GM23338 (cell line): Measurements from ENCODE around the gene DAPK1. TPM values are rescaled to one million over a fixed set of nuclear protein-coding genes. Genes with fewer than 3 reads are reported as not detected.

Experiments
- ATAC-seq: fragments of 200-7000 bp; cut with Tn5 transposase; 3 replicates; pipeline ENCODE4 v1.9.1; 2020
- DNase-seq: peaks from one replicate; pipeline ENCODE4 v3.0.0-alpha.2; 2015; ENCODE audit warnings: low spot score
- H2AFZ ChIP-seq: fragments of 200-600 bp; sonication (generic); 2 replicates; pipeline ENCODE4 v1.8.0; 2016; ENCODE audit warnings: antibody characterized with exemption, mild to moderate bottlenecking, moderate library complexity
- H3F3A ChIP-seq: fragments of 200-600 bp; sonication (generic); replicated peaks from 2 replicates; pipeline ENCODE4 v1.8.0; 2017; ENCODE audit warnings: antibody characterized with exemption, mixed run types, low read depth
- H3K27ac ChIP-seq: fragments of 200-600 bp; sonication (generic); 2 replicates; pipeline ENCODE4 v1.6.1; 2016; ENCODE audit warnings: low read depth
- H3K27me3 ChIP-seq: fragments of 200-600 bp; sonication (generic); 2 replicates; pipeline ENCODE4 v1.8.0; 2016; ENCODE audit warnings: mild to moderate bottlenecking, mixed run types, moderate library complexity; ENCODE audit not compliant: insufficient read depth
- H3K36me3 ChIP-seq: fragments of 200-600 bp; sonication (generic); 2 replicates; pipeline ENCODE4 v1.8.0; 2016; ENCODE audit warnings: mild to moderate bottlenecking; ENCODE audit not compliant: insufficient read depth
- H3K4me1 ChIP-seq: fragments of 200-600 bp; sonication (generic); 2 replicates; pipeline ENCODE4 v1.8.0; 2016; ENCODE audit warnings: mild to moderate bottlenecking, moderate library complexity; ENCODE audit not compliant: insufficient read depth
- H3K4me2 ChIP-seq: fragments of 200-600 bp; sonication (generic); 2 replicates; pipeline ENCODE4 v1.7.1; 2017; ENCODE audit warnings: mixed run types
- H3K4me3 ChIP-seq: fragments of 200-600 bp; sonication (generic); 2 replicates; pipeline ENCODE4 v1.6.1; 2016; ENCODE audit warnings: mixed run types
- H3K79me2 ChIP-seq: fragments of 200-600 bp; sonication (generic); replicated peaks from 2 replicates; pipeline ENCODE4 v1.8.0; 2017; ENCODE audit warnings: mild to moderate bottlenecking; ENCODE audit not compliant: insufficient read depth
- H3K9me2 ChIP-seq: fragments of 200-600 bp; sonication (generic); 2 replicates; pipeline ENCODE4 v1.8.0; 2017; ENCODE audit not compliant: insufficient read depth
- H4K20me1 ChIP-seq: fragments of 200-600 bp; sonication (generic); replicated peaks from 2 replicates; pipeline ENCODE4 v1.8.0; 2017; ENCODE audit warnings: mild to moderate bottlenecking; ENCODE audit not compliant: insufficient read depth
- H3K27ac Mint-ChIP-seq: 2 replicates; pipeline ENCODE4 v1.8.0; 2020; ENCODE audit warnings: inconsistent platforms, mild to moderate bottlenecking, moderate library complexity, mixed read lengths
- H3K27me3 Mint-ChIP-seq: 3 replicates; pipeline ENCODE4 v1.8.0; 2022; ENCODE audit warnings: low read depth, mild to moderate bottlenecking, moderate library complexity, mixed read lengths, inconsistent platforms; ENCODE audit not compliant: insufficient read depth, poor library complexity
- H3K36me3 Mint-ChIP-seq: 3 replicates; pipeline ENCODE4 v1.8.0; 2021; ENCODE audit warnings: low read depth, mild to moderate bottlenecking, inconsistent platforms, moderate library complexity, mixed read lengths
- H3K4me1 Mint-ChIP-seq: 3 replicates; pipeline ENCODE4 v1.8.0; 2020; ENCODE audit warnings: mild to moderate bottlenecking, inconsistent platforms, mixed read lengths
- H3K4me3 Mint-ChIP-seq: 3 replicates; pipeline ENCODE4 v1.8.0; 2021; ENCODE audit warnings: moderate library complexity, mild to moderate bottlenecking, inconsistent platforms, mixed read lengths
- H3K9me3 Mint-ChIP-seq: 3 replicates; pipeline ENCODE4 v1.8.0; 2020; ENCODE audit warnings: moderate library complexity, mild to moderate bottlenecking, inconsistent platforms, mixed read lengths
- CREB1 ChIP-seq: fragments of 250-450 bp; sonication (Bioruptor Pico); IDR thresholded peaks from 2 replicates; pipeline ENCODE4 v1.5.0; 2020; ENCODE audit warnings: low read depth, mild to moderate bottlenecking, moderate library complexity
- EZH2 ChIP-seq: fragments of 200-600 bp; sonication (generic); IDR thresholded peaks from one replicate; pipeline ENCODE4 v1.8.0; 2017; ENCODE audit warnings: antibody characterized with exemption, mild to moderate bottlenecking, low read depth; ENCODE audit not compliant: unreplicated experiment
- EZH2phosphoT487 ChIP-seq: fragments of 200-600 bp; sonication (generic); IDR thresholded peaks from one replicate; pipeline ENCODE4 v1.8.1; 2018; ENCODE audit warnings: antibody characterized with exemption; ENCODE audit not compliant: unreplicated experiment
- JUNB ChIP-seq: IDR thresholded peaks from one replicate; pipeline ENCODE4 v1.6.1; 2016; ENCODE audit warnings: antibody characterized with exemption; ENCODE audit not compliant: unreplicated experiment
- NANOG ChIP-seq: IDR thresholded peaks from 2 replicates; pipeline ENCODE4 v1.6.1; 2016; ENCODE audit warnings: antibody characterized with exemption, borderline replicate concordance
- POLR2AphosphoS5 ChIP-seq: IDR thresholded peaks from 2 replicates; pipeline ENCODE4 v1.6.1; 2016; ENCODE audit warnings: antibody characterized with exemption, low read depth
- STAT1 ChIP-seq: IDR thresholded peaks from one replicate; pipeline ENCODE4 v1.6.1; 2016; ENCODE audit warnings: antibody characterized with exemption; ENCODE audit not compliant: unreplicated experiment
- ZNF114 ChIP-seq: fragments of 250-450 bp; sonication (Bioruptor Pico); IDR thresholded peaks from 2 replicates; pipeline ENCODE4 v1.5.0; 2020; ENCODE audit warnings: mild to moderate bottlenecking, moderate library complexity
- ZNF331 ChIP-seq: fragments of 250-450 bp; sonication (Bioruptor Pico); IDR thresholded peaks from 2 replicates; pipeline ENCODE4 v1.5.0; 2020; ENCODE audit warnings: low read depth, mild to moderate bottlenecking, moderate library complexity
- polyA plus RNA-seq: library from polyadenylated mRNA; unstranded; fragments of >200 nt; fragmentation: Nextera tagmentation; extraction: Ambion mirVana; gene quantifications from 2 replicates; pipeline ENCODE4 v1.2.1, GENCODE V29; 2016
- total RNA-seq: library from RNA; depleted of rRNA; stranded (reverse); fragments of >200 nt; shearing (Covaris generic); gene quantifications from 2 replicates; pipeline ENCODE4 v1.2.3, GENCODE V29; 2014
- TF ChIP-seq, protein P1 (sequence below): IDR thresholded peaks from one replicate; pipeline ENCODE4 v1.6.1; 2018; ENCODE audit warnings: antibody characterized with exemption; ENCODE audit not compliant: unreplicated experiment
- TF ChIP-seq, protein P2 (sequence below): fragments of 250-450 bp; sonication (Bioruptor Pico); IDR thresholded peaks from 2 replicates; pipeline ENCODE4 v1.5.0; 2020; ENCODE audit warnings: mild to moderate bottlenecking, moderate library complexity
- TF ChIP-seq, protein P3 (sequence below): IDR thresholded peaks from 2 replicates; pipeline ENCODE4 v1.6.1; 2016; ENCODE audit warnings: antibody characterized with exemption
- TF ChIP-seq, protein P4 (sequence below), 2 experiments: fragments of 200-600 bp in 1 of 2; sonication (generic) in 1 of 2; conservative IDR thresholded peaks; 2 replicates each; pipeline versions ENCODE4 v1.5.1 to v1.6.1; 2016 to 2017; ENCODE audit warnings: antibody characterized with exemption in 2 of 2, low read depth in 2 of 2, mild to moderate bottlenecking in 2 of 2, moderate library complexity in 1 of 2

Gene DAPK1
- total and polyA plus RNA-seq, 2 experiments from 2014 or later: 37.0 to 134 TPM

DNA sequence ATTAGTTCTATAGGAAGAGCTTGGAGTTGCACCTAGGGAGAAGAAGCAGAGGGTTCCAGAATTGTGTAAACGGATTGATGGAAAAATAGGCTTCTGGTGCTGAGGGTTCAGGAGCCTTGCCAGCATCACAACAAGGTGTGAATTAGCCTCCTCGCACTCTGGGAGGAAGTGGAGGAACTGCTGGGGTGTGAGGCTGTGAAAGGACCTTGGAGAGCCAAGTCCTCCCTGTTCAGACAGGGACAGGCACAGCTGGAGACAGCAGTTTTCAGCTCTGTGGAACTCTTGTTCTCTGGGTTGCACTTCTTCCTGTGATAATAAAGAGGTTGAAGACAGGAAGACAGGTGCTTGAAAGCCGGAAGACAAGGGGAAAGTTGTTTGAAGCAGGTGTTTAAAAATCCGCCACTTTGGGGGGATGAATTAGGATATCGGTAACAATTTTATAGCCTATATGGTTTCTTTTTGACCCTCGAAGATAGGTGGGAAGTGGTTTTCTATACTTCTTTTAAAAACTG is 22.6 kb downstream of the DAPK1 start:
- H3K4me1 ChIP-seq: peaks cover 57% of the 10 kb centered on the region
- Mint-ChIP-seq H3K9me3 (no peaks in the 10 kb centered on the region), H3K4me3 (no peak overlapping the region; the same call in 2 of the 3 replicates), H3K4me1 (peaks cover 74% of the 10 kb centered on the region), H3K36me3 (peaks cover 61% of the 10 kb centered on the region), H3K27me3 (peaks cover 16% of the 10 kb centered on the region), H3K27ac (0 out of 2 replicates have a peak overlapping the region, but pooled peaks have one; percentile 21)
- TF ChIP-seq STAT1 (no peak), ZNF114 (CRISPR knock-in tag) (no peak), EZH2 (no peak), EZH2phosphoT487 (no peak), JUNB (no peak), POLR2AphosphoS5 (no peak), NANOG (no peak), ZNF331 (CRISPR knock-in tag) (no peak), CREB1 (CRISPR knock-in tag) (no peak)
- TF ChIP-seq, protein P1, sequence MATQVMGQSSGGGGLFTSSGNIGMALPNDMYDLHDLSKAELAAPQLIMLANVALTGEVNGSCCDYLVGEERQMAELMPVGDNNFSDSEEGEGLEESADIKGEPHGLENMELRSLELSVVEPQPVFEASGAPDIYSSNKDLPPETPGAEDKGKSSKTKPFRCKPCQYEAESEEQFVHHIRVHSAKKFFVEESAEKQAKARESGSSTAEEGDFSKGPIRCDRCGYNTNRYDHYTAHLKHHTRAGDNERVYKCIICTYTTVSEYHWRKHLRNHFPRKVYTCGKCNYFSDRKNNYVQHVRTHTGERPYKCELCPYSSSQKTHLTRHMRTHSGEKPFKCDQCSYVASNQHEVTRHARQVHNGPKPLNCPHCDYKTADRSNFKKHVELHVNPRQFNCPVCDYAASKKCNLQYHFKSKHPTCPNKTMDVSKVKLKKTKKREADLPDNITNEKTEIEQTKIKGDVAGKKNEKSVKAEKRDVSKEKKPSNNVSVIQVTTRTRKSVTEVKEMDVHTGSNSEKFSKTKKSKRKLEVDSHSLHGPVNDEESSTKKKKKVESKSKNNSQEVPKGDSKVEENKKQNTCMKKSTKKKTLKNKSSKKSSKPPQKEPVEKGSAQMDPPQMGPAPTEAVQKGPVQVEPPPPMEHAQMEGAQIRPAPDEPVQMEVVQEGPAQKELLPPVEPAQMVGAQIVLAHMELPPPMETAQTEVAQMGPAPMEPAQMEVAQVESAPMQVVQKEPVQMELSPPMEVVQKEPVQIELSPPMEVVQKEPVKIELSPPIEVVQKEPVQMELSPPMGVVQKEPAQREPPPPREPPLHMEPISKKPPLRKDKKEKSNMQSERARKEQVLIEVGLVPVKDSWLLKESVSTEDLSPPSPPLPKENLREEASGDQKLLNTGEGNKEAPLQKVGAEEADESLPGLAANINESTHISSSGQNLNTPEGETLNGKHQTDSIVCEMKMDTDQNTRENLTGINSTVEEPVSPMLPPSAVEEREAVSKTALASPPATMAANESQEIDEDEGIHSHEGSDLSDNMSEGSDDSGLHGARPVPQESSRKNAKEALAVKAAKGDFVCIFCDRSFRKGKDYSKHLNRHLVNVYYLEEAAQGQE: no peak
- TF ChIP-seq, protein P2, sequence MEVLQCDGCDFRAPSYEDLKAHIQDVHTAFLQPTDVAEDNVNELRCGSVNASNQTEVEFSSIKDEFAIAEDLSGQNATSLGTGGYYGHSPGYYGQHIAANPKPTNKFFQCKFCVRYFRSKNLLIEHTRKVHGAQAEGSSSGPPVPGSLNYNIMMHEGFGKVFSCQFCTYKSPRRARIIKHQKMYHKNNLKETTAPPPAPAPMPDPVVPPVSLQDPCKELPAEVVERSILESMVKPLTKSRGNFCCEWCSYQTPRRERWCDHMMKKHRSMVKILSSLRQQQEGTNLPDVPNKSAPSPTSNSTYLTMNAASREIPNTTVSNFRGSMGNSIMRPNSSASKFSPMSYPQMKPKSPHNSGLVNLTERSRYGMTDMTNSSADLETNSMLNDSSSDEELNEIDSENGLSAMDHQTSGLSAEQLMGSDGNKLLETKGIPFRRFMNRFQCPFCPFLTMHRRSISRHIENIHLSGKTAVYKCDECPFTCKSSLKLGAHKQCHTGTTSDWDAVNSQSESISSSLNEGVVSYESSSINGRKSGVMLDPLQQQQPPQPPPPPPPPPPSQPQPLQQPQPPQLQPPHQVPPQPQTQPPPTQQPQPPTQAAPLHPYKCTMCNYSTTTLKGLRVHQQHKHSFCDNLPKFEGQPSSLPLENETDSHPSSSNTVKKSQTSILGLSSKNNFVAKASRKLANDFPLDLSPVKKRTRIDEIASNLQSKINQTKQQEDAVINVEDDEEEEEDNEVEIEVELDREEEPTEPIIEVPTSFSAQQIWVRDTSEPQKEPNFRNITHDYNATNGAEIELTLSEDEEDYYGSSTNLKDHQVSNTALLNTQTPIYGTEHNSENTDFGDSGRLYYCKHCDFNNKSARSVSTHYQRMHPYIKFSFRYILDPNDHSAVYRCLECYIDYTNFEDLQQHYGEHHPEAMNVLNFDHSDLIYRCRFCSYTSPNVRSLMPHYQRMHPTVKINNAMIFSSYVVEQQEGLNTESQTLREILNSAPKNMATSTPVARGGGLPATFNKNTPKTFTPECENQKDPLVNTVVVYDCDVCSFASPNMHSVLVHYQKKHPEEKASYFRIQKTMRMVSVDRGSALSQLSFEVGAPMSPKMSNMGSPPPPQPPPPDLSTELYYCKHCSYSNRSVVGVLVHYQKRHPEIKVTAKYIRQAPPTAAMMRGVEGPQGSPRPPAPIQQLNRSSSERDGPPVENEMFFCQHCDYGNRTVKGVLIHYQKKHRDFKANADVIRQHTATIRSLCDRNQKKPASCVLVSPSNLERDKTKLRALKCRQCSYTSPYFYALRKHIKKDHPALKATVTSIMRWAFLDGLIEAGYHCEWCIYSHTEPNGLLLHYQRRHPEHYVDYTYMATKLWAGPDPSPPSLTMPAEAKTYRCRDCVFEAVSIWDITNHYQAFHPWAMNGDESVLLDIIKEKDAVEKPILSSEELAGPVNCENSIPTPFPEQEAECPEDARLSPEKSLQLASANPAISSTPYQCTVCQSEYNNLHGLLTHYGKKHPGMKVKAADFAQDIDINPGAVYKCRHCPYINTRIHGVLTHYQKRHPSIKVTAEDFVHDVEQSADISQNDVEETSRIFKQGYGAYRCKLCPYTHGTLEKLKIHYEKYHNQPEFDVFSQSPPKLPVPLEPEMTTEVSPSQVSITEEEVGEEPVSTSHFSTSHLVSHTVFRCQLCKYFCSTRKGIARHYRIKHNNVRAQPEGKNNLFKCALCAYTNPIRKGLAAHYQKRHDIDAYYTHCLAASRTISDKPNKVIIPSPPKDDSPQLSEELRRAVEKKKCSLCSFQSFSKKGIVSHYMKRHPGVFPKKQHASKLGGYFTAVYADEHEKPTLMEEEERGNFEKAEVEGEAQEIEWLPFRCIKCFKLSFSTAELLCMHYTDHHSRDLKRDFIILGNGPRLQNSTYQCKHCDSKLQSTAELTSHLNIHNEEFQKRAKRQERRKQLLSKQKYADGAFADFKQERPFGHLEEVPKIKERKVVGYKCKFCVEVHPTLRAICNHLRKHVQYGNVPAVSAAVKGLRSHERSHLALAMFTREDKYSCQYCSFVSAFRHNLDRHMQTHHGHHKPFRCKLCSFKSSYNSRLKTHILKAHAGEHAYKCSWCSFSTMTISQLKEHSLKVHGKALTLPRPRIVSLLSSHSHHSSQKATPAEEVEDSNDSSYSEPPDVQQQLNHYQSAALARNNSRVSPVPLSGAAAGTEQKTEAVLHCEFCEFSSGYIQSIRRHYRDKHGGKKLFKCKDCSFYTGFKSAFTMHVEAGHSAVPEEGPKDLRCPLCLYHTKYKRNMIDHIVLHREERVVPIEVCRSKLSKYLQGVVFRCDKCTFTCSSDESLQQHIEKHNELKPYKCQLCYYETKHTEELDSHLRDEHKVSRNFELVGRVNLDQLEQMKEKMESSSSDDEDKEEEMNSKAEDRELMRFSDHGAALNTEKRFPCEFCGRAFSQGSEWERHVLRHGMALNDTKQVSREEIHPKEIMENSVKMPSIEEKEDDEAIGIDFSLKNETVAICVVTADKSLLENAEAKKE (CRISPR knock-in tag): no peak
- TF ChIP-seq, protein P3, sequence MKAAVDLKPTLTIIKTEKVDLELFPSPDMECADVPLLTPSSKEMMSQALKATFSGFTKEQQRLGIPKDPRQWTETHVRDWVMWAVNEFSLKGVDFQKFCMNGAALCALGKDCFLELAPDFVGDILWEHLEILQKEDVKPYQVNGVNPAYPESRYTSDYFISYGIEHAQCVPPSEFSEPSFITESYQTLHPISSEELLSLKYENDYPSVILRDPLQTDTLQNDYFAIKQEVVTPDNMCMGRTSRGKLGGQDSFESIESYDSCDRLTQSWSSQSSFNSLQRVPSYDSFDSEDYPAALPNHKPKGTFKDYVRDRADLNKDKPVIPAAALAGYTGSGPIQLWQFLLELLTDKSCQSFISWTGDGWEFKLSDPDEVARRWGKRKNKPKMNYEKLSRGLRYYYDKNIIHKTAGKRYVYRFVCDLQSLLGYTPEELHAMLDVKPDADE: no peak
- TF ChIP-seq, protein P4, sequence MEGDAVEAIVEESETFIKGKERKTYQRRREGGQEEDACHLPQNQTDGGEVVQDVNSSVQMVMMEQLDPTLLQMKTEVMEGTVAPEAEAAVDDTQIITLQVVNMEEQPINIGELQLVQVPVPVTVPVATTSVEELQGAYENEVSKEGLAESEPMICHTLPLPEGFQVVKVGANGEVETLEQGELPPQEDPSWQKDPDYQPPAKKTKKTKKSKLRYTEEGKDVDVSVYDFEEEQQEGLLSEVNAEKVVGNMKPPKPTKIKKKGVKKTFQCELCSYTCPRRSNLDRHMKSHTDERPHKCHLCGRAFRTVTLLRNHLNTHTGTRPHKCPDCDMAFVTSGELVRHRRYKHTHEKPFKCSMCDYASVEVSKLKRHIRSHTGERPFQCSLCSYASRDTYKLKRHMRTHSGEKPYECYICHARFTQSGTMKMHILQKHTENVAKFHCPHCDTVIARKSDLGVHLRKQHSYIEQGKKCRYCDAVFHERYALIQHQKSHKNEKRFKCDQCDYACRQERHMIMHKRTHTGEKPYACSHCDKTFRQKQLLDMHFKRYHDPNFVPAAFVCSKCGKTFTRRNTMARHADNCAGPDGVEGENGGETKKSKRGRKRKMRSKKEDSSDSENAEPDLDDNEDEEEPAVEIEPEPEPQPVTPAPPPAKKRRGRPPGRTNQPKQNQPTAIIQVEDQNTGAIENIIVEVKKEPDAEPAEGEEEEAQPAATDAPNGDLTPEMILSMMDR (conservative IDR thresholded peaks at IDR 0.05; ENCODE audit: low read depth in 2 of 2): no peak
- no peak overlapping the region for H2AFZ ChIP-seq
- ATAC-seq: no peak
- 0 out of 2 replicates have a peak overlapping the region, but pooled peaks have one; percentile 35 for H3K4me2 ChIP-seq
- H3K4me3 ChIP-seq: no peak overlapping the region
- H3K27ac ChIP-seq: no peak overlapping the region
- no peaks in the 10 kb centered on the region for H3K27me3 ChIP-seq
- H3K79me2 ChIP-seq: peaks cover 99% of the 10 kb centered on the region
- no peak for DNase-seq
- no peaks in the 10 kb centered on the region for H3K9me2 ChIP-seq
- H4K20me1 ChIP-seq: peaks cover 37% of the 10 kb centered on the region
- peaks cover 6% of the 10 kb centered on the region; the same call in 1 of the 2 replicates for H3F3A ChIP-seq
- H3K36me3 ChIP-seq: peaks cover 3% of the 10 kb centered on the region; the same call in 1 of the 2 replicates
